Stimulated activated CD4-positive, alpha-beta T cell treated with anti-CD3 and anti-CD28 coated beads, Interleukin-12 subunit alpha, Interleukin-12 subunit beta, amount 100 ng/mL, for 24 hours (primary cell): ENCODE results near the gene GH2.
"Not testable (repeated sequence)": the region's sequence is repeated elsewhere in the genome, so short reads cannot be mapped to it uniquely, and the experiment has no call there.

Experiments used
- DNase-seq, 2 experiments: peaks; one replicate each; pipeline ENCODE4 v3.0.0-alpha.2; 2020; ENCODE audit warnings: low read depth in 2 of 2

The GH2 gene

DNA sequence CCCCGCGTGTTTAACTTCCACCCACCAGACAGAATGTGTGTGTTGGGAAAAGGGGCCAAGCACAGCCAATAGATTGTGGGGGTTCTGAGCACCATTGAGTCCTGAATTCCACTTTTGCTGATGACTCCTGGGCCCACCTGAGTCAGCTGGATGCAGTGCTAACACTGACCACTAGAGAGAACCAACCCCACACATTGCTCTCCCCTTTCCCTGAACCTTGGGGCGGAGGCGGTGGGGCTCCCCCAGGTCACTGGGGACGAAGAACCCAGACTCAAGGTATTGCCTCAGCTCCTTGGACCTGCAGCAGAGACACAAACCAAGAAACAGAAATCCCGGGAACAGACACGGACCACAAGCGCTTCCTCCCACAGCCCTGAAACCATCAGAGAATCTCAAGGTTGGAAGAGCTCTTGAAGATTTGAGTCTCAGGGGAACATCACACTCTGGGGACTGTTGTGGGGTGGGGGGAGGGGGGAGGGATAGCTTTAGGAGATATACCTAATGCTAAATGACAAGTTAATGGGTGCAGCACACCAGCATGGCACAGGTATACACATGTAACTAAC is 7.6 kb downstream of the GH2 start:
- DNase-seq, result not testable (repeated sequence)

- DNase-seq, result not testable (repeated sequence)
Measured at GRCh38 chr17:63873577-63873976, 8.2 kb downstream of the GH2 start, which contains the start of gene CSH2. CSH2 (minus strand) TSS chr17:63873677; CDS start chr17:63873614, 63 bp downstream.

- DNase-seq, result not testable (repeated sequence)
Measured at GRCh38 chr17:63871646-63872365, 9.9 kb downstream of the GH2 start.

GRCh38 chr17:63870292-63870665 is 11.5 kb downstream of the GH2 start:
- DNase-seq, result not testable (repeated sequence)

GRCh38 chr17:63869491-63870291 is 12.1 kb downstream of the GH2 start:
- not testable (repeated sequence) for DNase-seq

DNA sequence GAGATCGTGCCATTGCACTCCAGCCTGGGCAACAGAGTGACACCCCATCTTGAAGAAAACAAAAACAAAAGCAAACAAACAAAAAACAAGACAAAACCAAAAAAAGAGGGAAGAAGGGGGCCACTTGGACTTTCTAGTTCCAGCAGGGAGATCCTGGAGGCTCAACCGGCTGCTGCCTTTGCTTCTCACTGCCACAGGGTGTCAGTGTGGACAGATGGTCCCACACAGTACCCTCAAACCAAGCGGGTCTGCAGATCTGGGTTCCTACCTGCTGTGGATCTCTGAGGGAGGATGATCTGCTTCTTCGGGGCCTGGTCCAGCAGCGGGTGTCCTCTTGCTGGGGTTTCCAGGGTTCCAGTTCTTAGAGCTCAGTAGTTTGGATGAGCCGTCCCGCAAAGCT is 15.1 kb downstream of the GH2 start:
- DNase-seq, result not testable (repeated sequence)

DNA sequence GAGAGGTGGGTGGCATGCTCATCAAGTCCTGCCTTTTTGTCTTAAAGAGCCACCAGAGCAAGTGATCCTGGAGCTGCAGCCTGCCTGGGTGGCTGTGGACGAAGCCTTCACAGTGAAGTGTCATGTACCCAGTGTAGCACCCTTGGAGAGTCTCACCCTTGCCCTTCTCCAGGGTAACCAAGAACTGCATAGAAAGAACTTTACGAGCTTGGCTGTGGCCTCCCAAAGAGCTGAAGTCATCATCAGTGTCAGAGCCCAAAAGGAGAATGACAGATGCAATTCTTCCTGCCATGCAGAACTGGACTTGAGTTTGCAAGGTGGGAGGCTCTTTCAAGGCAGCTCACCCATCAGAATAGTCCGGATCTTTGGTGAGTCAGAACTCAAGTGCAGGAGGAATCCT is 22.5 kb downstream of the GH2 start:
- DNase-seq, result no peak

DNA sequence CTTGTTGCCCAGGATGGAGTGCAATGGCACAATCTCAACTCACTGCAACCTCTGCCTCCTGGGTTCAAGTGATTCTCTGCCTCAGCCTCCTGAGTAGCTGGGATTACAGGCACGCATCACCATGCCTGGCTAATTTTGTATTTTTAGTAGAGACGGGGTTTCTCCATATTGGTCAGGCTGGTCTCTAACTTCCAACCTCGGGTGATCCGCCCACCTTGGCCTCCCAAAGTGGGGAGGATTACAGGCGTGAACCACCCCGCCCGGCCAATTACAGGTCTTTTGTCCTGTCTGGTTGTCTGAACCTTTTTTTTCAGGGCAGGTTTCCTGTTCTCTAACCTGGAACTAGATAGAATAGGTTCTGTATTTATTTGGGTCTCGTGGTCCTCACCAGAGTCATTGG is 25.3 kb downstream of the GH2 start:
- not testable (repeated sequence) for DNase-seq

DNA sequence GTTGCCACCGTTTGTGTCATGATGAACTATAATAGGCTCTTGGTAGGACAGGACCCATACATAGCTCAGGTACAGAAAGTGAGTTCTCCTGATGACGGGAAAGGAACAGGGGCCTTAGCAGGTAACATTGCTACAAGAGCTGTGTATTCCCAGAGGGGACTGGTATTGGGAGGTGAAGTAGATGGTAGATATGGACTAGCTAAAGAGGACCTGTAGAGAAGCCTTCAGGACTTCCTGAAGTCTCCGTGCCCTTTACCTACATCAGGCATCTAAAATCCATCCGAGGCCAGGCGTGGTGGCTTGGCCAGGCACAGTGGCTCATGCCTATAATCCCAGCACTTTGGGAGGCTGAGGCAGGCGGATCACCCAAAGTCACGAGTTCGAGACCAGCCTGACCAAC is 26.6 kb downstream of the GH2 start:
- DNase-seq, result no peak

DNA sequence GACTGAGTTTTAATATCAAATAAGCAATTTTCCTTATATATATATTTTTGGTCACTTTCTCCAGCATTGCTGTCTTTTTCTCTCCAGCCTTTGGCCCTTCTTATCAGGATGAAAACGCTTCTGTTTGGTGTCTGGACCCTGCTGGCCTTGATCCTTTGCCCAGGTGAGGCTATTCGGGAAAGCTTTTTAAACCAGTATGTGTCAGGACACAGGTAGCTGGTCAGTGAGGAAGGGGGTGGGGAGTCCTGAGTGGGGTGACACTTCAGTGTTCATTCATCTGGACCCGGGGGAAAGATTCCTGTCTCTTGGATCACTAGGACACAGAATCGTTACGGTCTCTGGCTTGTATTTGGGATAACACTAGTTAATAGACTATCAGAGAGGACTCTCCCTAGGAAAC is 27.0 kb downstream of the GH2 start:
- DNase-seq, result no peak

DNA sequence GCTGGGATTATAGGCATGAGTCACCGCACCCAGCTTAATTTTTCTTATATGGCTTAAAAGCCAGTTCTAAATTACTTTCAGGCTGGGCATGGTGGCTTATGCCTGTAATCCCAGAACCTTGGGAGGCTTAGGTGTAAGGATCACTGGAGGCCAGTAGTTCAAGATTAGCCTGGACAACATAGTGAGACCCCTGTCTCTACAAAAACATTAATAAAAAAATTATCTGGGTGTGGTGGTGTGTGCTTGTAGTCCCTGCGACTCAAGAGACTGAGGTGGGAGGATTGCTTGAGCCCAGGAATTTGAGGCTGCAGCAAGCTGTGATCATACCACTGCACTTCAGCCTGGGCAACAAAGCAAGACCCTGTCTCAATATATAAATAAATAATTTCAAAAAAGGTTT is 28.5 kb downstream of the GH2 start:
- no peak for DNase-seq

DNA sequence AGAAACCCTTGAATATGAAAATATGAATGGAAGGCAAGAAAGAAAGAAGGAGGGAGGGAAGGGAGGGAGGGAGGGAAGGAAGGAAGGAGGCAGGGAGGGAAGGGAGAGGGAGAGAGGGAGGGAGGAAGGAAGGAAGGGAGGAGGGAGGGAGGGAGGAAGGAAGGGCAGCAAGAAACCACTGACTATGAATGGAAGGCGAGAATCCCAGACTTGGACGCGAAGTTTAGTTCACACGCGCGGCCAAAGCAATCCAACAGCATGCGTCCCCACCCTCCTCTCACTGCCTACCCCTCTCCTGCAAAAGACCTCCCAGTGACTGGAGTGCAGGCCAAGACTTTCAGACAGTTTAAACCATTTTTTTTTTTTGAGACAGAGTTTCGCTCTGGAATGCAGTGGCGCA is 31.3 kb downstream of the GH2 start:
- DNase-seq, result no peak

GRCh38 chr17:63848834-63849689 is 32.7 kb downstream of the GH2 start:
- DNase-seq, result peak; percentile 93 to 97

DNA sequence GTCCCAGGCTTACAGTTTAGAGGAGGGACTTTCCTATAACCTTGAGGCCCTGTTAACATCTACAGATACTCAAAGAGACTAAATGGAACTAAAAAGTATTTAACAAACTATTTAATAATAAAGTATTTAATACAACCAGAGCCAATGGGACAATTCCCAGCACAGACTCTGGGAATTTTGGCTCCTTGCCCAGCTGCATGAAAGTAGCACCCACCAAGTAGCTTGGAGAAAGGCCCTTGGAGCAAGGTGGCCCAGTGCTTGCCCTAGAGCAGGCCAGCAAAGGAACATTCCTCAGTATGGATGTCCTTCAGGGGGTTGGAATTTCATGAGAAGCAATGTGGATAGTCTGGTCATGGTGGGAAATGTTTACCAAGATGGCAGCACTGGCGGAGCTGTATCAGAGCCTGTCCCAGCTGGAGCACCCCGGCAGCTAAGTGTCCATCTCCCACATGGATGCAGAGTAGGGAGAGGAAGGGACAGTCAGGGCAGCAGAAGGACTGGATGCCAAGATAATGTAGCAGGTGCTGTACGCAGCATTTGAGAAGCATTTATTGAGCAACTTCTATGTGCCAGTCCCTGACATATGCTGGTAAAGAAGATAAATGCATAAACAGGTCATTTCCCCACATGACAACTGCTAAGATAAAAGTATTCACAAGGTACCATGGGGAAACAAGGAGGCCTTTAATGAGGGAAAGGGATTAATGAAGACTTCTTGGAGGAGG is 34.1 kb downstream of the GH2 start:
- no peak for DNase-seq

- no peak for DNase-seq
Measured at GRCh38 chr17:63845509-63845908, 36.2 kb downstream of the GH2 start.

DNA sequence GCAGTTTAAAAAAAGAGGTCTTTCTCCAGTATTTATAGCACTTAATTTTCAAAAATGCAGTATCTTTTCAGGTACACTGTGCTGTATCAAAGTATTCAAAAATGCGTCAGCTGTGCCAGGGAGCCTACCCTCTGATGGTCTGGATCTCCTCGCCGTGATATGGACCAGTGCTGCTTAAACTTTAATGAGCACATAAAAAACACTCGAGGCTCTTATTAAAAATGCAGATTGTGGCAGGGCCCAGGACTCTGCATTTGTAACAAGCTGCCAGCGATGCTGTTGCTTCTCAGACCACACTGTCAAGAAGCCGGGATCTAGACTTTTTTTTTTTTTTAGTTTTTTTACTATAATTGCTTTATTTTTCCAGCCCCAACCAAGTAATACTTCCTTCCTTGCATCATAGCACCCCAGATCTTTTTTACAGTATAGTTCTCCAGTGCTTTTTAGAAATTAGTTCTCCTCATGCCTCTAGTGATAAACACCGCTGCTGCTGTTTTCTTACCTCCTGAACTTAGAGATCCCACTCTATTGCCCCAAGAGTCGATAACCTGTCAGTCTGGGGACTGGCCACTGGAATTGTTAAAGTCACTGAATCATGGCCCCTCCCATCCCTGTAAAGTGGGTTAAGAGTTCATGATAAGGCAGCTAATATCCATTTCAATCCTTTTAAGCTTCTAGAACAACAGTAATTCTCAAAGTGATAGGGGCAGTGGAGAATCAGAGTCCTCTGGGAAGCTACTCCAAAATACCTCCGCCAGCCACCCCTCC is 37.6 kb downstream of the GH2 start:
- no peak for DNase-seq

DNA sequence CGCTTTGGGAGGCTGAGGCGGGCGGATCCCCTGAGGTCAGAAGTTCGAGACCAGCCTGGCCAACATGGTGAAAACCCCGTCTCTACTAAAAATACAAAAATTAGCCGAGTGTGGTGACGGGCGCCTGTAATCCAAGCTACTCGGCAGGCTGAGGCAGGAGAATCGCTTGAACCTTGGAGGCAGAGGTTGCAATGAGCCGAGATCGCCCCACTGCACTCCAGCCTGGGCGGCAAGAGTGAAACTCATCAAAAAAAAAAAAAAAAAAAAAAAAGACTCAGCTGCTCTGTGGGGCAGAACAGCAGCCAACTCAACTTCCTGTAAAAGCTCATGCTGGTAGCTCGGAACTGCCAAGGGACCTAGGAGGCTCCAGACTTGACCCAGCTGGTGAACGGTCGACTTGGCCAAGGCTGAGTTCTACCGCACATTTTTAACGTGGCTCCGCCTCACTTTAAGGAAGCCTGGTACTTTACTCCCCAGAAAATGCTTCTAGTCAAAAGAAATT is 38.3 kb downstream of the GH2 start:
- not testable (repeated sequence) for DNase-seq

- peak; percentile 97 to 99 for DNase-seq
Measured at GRCh38 chr17:63842540-63843386, 39.0 kb downstream of the GH2 start, which contains the start of gene SMARCD2. SMARCD2 (minus strand) TSS chr17:63842685; CDS start chr17:63842674, 11 bp downstream.

GRCh38 chr17:63842173-63842539 is 39.6 kb downstream of the GH2 start:
- DNase-seq, result no peak
